ENCODE results near the gene HTR1B.

Gene HTR1B

GRCh38 chr6:77470983-77471382 is 7.7 kb upstream of the HTR1B start:
- TF ChIP-seq CREB1 (IDR thresholded peaks at IDR 0.05; ENCODE audit: low read depth), result no peak
- no peak for TF ChIP-seq TEAD4 (IDR thresholded peaks at IDR 0.05)
- no peak for TF ChIP-seq FOXM1 (IDR thresholded peaks at IDR 0.05; ENCODE audit: borderline replicate concordance, low read depth)
- TF ChIP-seq EGR1 (IDR thresholded peaks at IDR 0.05), result no peak
- TF ChIP-seq RAD21 (IDR thresholded peaks at IDR 0.05; ENCODE audit: low read depth), result no peak
- TF ChIP-seq TCF12 (IDR thresholded peaks at IDR 0.05; ENCODE audit: low read depth), result no peak
- no peak for TF ChIP-seq NFIC (IDR thresholded peaks at IDR 0.05)
- no peak for TF ChIP-seq MAX (IDR thresholded peaks at IDR 0.05)
- TF ChIP-seq ZBTB7A (IDR thresholded peaks at IDR 0.05; ENCODE audit: low read depth), result no peak
- TF ChIP-seq USF1 (IDR thresholded peaks at IDR 0.05), result no peak
- TF ChIP-seq, protein P1, sequence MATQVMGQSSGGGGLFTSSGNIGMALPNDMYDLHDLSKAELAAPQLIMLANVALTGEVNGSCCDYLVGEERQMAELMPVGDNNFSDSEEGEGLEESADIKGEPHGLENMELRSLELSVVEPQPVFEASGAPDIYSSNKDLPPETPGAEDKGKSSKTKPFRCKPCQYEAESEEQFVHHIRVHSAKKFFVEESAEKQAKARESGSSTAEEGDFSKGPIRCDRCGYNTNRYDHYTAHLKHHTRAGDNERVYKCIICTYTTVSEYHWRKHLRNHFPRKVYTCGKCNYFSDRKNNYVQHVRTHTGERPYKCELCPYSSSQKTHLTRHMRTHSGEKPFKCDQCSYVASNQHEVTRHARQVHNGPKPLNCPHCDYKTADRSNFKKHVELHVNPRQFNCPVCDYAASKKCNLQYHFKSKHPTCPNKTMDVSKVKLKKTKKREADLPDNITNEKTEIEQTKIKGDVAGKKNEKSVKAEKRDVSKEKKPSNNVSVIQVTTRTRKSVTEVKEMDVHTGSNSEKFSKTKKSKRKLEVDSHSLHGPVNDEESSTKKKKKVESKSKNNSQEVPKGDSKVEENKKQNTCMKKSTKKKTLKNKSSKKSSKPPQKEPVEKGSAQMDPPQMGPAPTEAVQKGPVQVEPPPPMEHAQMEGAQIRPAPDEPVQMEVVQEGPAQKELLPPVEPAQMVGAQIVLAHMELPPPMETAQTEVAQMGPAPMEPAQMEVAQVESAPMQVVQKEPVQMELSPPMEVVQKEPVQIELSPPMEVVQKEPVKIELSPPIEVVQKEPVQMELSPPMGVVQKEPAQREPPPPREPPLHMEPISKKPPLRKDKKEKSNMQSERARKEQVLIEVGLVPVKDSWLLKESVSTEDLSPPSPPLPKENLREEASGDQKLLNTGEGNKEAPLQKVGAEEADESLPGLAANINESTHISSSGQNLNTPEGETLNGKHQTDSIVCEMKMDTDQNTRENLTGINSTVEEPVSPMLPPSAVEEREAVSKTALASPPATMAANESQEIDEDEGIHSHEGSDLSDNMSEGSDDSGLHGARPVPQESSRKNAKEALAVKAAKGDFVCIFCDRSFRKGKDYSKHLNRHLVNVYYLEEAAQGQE (IDR thresholded peaks at IDR 0.05; ENCODE audit: low read depth), result no peak
- TF ChIP-seq CEBPB (IDR thresholded peaks at IDR 0.05), result no peak

- TF ChIP-seq TEAD4 (IDR thresholded peaks at IDR 0.05) (no peak), YY1 (IDR thresholded peaks at IDR 0.05; ENCODE audit: low read depth) (no peak), ZBTB7A (IDR thresholded peaks at IDR 0.05; ENCODE audit: low read depth) (no peak), NFIC (IDR thresholded peaks at IDR 0.05) (no peak), EP300 (IDR thresholded peaks at IDR 0.05; ENCODE audit: borderline replicate concordance) (no peak), FOXM1 (IDR thresholded peaks at IDR 0.05; ENCODE audit: borderline replicate concordance, low read depth) (no peak), CREB1 (IDR thresholded peaks at IDR 0.05; ENCODE audit: low read depth) (no peak), CEBPB (IDR thresholded peaks at IDR 0.05) (no peak), USF1 (IDR thresholded peaks at IDR 0.05) (no peak), TCF12 (IDR thresholded peaks at IDR 0.05; ENCODE audit: low read depth) (no peak), MAX (IDR thresholded peaks at IDR 0.05) (no peak), EGR1 (IDR thresholded peaks at IDR 0.05) (no peak), RAD21 (IDR thresholded peaks at IDR 0.05; ENCODE audit: low read depth) (no peak), TAF1 (IDR thresholded peaks at IDR 0.05; ENCODE audit: low read depth) (no peak)
- TF ChIP-seq, protein P1 (IDR thresholded peaks at IDR 0.05; ENCODE audit: low read depth), result no peak
Measured at GRCh38 chr6:77468939-77469338, 5.6 kb upstream of the HTR1B start.

DNA sequence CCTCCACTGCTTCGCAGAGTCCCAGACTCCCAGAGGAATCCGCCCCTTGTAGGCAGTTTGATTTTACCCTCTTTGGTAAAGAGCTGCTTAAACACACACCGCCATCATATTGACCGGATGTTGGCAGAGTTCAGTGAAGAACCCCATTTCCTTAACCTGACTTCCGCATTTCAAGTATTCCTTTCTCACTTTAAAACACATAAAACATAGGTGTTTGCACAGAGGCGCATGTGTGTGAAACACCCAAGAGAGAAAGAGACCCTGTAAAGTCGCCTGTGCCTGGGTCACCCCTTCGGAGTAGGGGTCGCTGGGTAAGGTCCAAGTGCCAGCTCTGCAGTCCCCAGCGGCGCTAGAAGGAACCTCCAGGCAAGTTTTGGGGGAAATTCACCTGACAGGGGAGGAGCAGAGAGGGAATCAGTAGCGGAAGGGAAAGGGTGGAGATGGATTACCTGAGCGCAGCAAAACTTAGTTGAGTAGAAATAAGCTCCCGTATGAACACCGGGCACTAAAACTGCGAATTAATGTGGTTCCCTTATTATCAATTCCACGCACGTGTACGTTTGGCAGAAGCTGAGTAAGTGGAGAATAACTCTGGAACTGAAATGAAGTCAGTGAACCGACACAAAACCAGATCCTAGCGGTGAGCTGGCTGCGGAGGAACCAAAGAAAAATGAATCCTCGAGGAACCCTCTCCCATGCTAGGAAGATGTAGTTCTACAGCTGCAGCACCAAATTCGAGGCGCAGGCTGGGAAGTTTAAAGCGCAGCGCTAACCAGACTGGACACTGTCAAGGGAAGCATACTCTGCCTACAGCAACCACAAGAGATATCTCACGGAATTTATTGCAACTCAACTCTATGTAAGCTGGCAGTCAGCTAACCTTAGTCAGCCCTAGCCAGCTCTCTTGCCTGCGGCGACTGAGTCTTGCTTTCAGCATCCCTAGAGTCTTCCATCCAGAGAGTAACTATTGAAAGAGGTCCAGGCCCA is 3.5 kb upstream of the HTR1B start:
- TF ChIP-seq TEAD4 (IDR thresholded peaks at IDR 0.05), result no peak
- TF ChIP-seq ZBTB7A (IDR thresholded peaks at IDR 0.05; ENCODE audit: low read depth), result no peak
- no peak for TF ChIP-seq CEBPB (IDR thresholded peaks at IDR 0.05)
- no peak for TF ChIP-seq MAX (IDR thresholded peaks at IDR 0.05)
- TF ChIP-seq EP300 (IDR thresholded peaks at IDR 0.05; ENCODE audit: borderline replicate concordance), result no peak
- no peak for TF ChIP-seq TCF12 (IDR thresholded peaks at IDR 0.05; ENCODE audit: low read depth)
- no peak for TF ChIP-seq TAF1 (IDR thresholded peaks at IDR 0.05; ENCODE audit: low read depth)

GRCh38 chr6:77466055-77466450 is 2.8 kb upstream of the HTR1B start:
- no peak for TF ChIP-seq EP300 (IDR thresholded peaks at IDR 0.05; ENCODE audit: borderline replicate concordance)
- TF ChIP-seq TAF1 (IDR thresholded peaks at IDR 0.05; ENCODE audit: low read depth), result no peak
- TF ChIP-seq USF1 (IDR thresholded peaks at IDR 0.05), result no peak
- TF ChIP-seq, protein P1 (IDR thresholded peaks at IDR 0.05; ENCODE audit: low read depth), result no peak
- TF ChIP-seq ZBTB7A (IDR thresholded peaks at IDR 0.05; ENCODE audit: low read depth), result no peak
- TF ChIP-seq NFIC (IDR thresholded peaks at IDR 0.05), result no peak
- no peak for TF ChIP-seq EGR1 (IDR thresholded peaks at IDR 0.05)
- no peak for TF ChIP-seq TEAD4 (IDR thresholded peaks at IDR 0.05)
- no peak for TF ChIP-seq TCF12 (IDR thresholded peaks at IDR 0.05; ENCODE audit: low read depth)
- no peak for TF ChIP-seq CREB1 (IDR thresholded peaks at IDR 0.05; ENCODE audit: low read depth)
